ENCODE measurements around the gene ADAMTS9.

Gene ADAMTS9

GRCh38 chr3:64612916-64613526 is 74.8 kb downstream of the ADAMTS9 start:
- DNase-seq: no peak

- no peak for DNase-seq
These were observed 75.5 kb downstream of the ADAMTS9 start for GRCh38 chr3:64612082-64612860.

- no peak for DNase-seq
These were observed 79.1 kb downstream of the ADAMTS9 start for GRCh38 chr3:64608741-64609140.

GRCh38 chr3:64607032-64607551 is 80.7 kb downstream of the ADAMTS9 start:
- no peak for DNase-seq

GRCh38 chr3:64604313-64604712 is 83.5 kb downstream of the ADAMTS9 start:
- no peak for DNase-seq

GRCh38 chr3:64601824-64602223 is 86.0 kb downstream of the ADAMTS9 start:
- no peak for DNase-seq

- no peak for DNase-seq
These were observed 87.4 kb downstream of the ADAMTS9 start for GRCh38 chr3:64600246-64600950.

- no peak for DNase-seq
These were observed 88.1 kb downstream of the ADAMTS9 start for GRCh38 chr3:64599651-64600050.

- DNase-seq: no peak
These were observed 92.5 kb downstream of the ADAMTS9 start for GRCh38 chr3:64595253-64595694.

- DNase-seq: no peak
These were observed 93.7 kb downstream of the ADAMTS9 start for GRCh38 chr3:64594134-64594533.

- DNase-seq: no peak
These were observed 94.5 kb downstream of the ADAMTS9 start for GRCh38 chr3:64593350-64593749.

GRCh38 chr3:64591615-64592014 is 96.2 kb downstream of the ADAMTS9 start:
- DNase-seq: no peak

- DNase-seq: no peak
These were observed 99.4 kb downstream of the ADAMTS9 start for GRCh38 chr3:64588380-64588779.

GRCh38 chr3:64586952-64587351 is 100.8 kb downstream of the ADAMTS9 start:
- no peak for DNase-seq

GRCh38 chr3:64584179-64584578 is 103.6 kb downstream of the ADAMTS9 start:
- DNase-seq: no peak

GRCh38 chr3:64578797-64579196 is 109.0 kb downstream of the ADAMTS9 start:
- DNase-seq: no peak

GRCh38 chr3:64578062-64578770 is 109.6 kb downstream of the ADAMTS9 start:
- no peak for DNase-seq

GRCh38 chr3:64576211-64576775 is 111.5 kb downstream of the ADAMTS9 start:
- DNase-seq: no peak

- DNase-seq: no peak
These were observed 112.5 kb downstream of the ADAMTS9 start for GRCh38 chr3:64575211-64575844.

- DNase-seq: no peak
These were observed 113.6 kb downstream of the ADAMTS9 start for GRCh38 chr3:64574194-64574593.

- no peak for DNase-seq
These were observed 115.8 kb downstream of the ADAMTS9 start for GRCh38 chr3:64571982-64572381.

- DNase-seq: no peak
These were observed 118.8 kb downstream of the ADAMTS9 start for GRCh38 chr3:64568895-64569517.

All from DMS79 (cell line).